Upper lobe of right lung (tissue), 1 donor: Measurements from ENCODE around the gene ANTXR2. TPM values are rescaled to one million over a fixed set of nuclear protein-coding genes. Genes with fewer than 3 reads are reported as not detected.

ENCODE experiments used
- ATAC-seq: fragments of 200-7000 bp; cut with Tn5 transposase; one replicate; pipeline ENCODE4 v1.9.1; 2020; ENCODE audit warnings: mild to moderate bottlenecking, moderate library complexity
- DNase-seq: peaks from one replicate; pipeline ENCODE4 v3.0.0-alpha.2; 2020
- H3K27ac ChIP-seq: fragments of 200-600 bp; one replicate; pipeline ENCODE4 v1.8.0; 2022
- H3K27me3 ChIP-seq: fragments of 200-600 bp; one replicate; pipeline ENCODE4 v1.8.0; 2022; ENCODE audit warnings: mild to moderate bottlenecking
- H3K36me3 ChIP-seq: fragments of 200-600 bp; one replicate; pipeline ENCODE4 v1.8.0; 2022
- H3K4me1 ChIP-seq: fragments of 200-600 bp; one replicate; pipeline ENCODE4 v1.8.0; 2022
- H3K4me3 ChIP-seq: fragments of 200-600 bp; one replicate; pipeline ENCODE4 v1.8.0; 2022; ENCODE audit warnings: mild to moderate bottlenecking
- H3K9me3 ChIP-seq: fragments of 200-600 bp; one replicate; pipeline ENCODE4 v1.8.0; 2022
- CTCF ChIP-seq: fragments of 200-600 bp; IDR thresholded peaks from one replicate; pipeline ENCODE4 v1.8.0; 2022; ENCODE audit warnings: antibody characterized with exemption
- intact Hi-C: fragments of 100-400 bp; cut with DNase I; formaldehyde crosslinking; loops from one replicate; pipeline ENCODE4 v1.11.0; 2022
- total RNA-seq: library from RNA; stranded (reverse); fragmentation: NEBNext Ultra II Directional; extraction: Animal tissue kit (Norgen Biotek cat#: 25700); gene quantifications from one replicate; pipeline ENCODE4 v1.2.1, GENCODE V29; 2021
- donor health status: DM: no; HTN: yes; CAD: no; lungs with severe emphysema.

ANTXR2 gene
- total RNA-seq, 1 donor from 2014 or later = 67.4 TPM

- H3K4me3 ChIP-seq = no peak overlapping the region
- TF ChIP-seq CTCF = no peak
- DNase-seq = no peak
- H3K9me3 ChIP-seq = no peaks in the 10 kb centered on the region
- no peaks in the 10 kb centered on the region for H3K27me3 ChIP-seq
- ATAC-seq = no peak
- intact Hi-C loops = no loop called here
- H3K4me1 ChIP-seq = no peaks in the 10 kb centered on the region
- no peak overlapping the region for H3K27ac ChIP-seq
- no peaks in the 10 kb centered on the region for H3K36me3 ChIP-seq
These were observed 137.8 kb downstream of the ANTXR2 start for GRCh38 chr4:79935274-79935673.

GRCh38 chr4:79934660-79935059 is 138.4 kb downstream of the ANTXR2 start:
- DNase-seq = no peak
- no peak overlapping the region for H3K4me3 ChIP-seq
- H3K4me1 ChIP-seq = no peaks in the 10 kb centered on the region
- no peak for ATAC-seq
- intact Hi-C loops = no loop called here
- no peak overlapping the region for H3K27ac ChIP-seq
- no peak for TF ChIP-seq CTCF
- no peaks in the 10 kb centered on the region for H3K9me3 ChIP-seq
- no peaks in the 10 kb centered on the region for H3K36me3 ChIP-seq
- no peaks in the 10 kb centered on the region for H3K27me3 ChIP-seq

GRCh38 chr4:79927931-79928330 is 145.1 kb downstream of the ANTXR2 start:
- intact Hi-C loops = no loop called here
- H3K27ac ChIP-seq = no peak overlapping the region
- no peak overlapping the region for H3K4me3 ChIP-seq
- H3K36me3 ChIP-seq = no peaks in the 10 kb centered on the region
- H3K27me3 ChIP-seq = no peaks in the 10 kb centered on the region
- no peaks in the 10 kb centered on the region for H3K9me3 ChIP-seq
- no peak for ATAC-seq
- TF ChIP-seq CTCF = no peak
- DNase-seq = no peak
- no peaks in the 10 kb centered on the region for H3K4me1 ChIP-seq

GRCh38 chr4:79923281-79923680 is 149.7 kb downstream of the ANTXR2 start:
- no peak for TF ChIP-seq CTCF
- ATAC-seq (no peak), DNase-seq (no peak)
- intact Hi-C loops = no loop called here
- Histone ChIP-seq H3K9me3 (no peaks in the 10 kb centered on the region), H3K4me1 (no peaks in the 10 kb centered on the region), H3K4me3 (no peak overlapping the region), H3K27ac (no peak overlapping the region), H3K27me3 (no peaks in the 10 kb centered on the region), H3K36me3 (no peaks in the 10 kb centered on the region)

- Histone ChIP-seq H3K27me3 (no peaks in the 10 kb centered on the region), H3K9me3 (no peaks in the 10 kb centered on the region), H3K4me1 (no peaks in the 10 kb centered on the region), H3K4me3 (no peak overlapping the region), H3K27ac (no peak overlapping the region), H3K36me3 (no peaks in the 10 kb centered on the region)
- DNase-seq (no peak), ATAC-seq (no peak)
- intact Hi-C loops = no loop called here
- no peak for TF ChIP-seq CTCF
These were observed 151.0 kb downstream of the ANTXR2 start for GRCh38 chr4:79922011-79922410.

GRCh38 chr4:79920163-79920853 is 152.7 kb downstream of the ANTXR2 start:
- H3K27ac ChIP-seq = no peak overlapping the region
- DNase-seq = no peak
- no peaks in the 10 kb centered on the region for H3K4me1 ChIP-seq
- no peak for TF ChIP-seq CTCF
- H3K9me3 ChIP-seq = no peaks in the 10 kb centered on the region
- no peak overlapping the region for H3K4me3 ChIP-seq
- intact Hi-C loops = no loop called here
- H3K27me3 ChIP-seq = no peaks in the 10 kb centered on the region
- no peaks in the 10 kb centered on the region for H3K36me3 ChIP-seq
- ATAC-seq = no peak
